BE2C (cell line): ENCODE measurements around the gene LYPD4.

Experiments
- DNase-seq: peaks from one replicate; pipeline ENCODE4 v3.0.0-alpha.2; 2020
- H3K27me3 ChIP-seq: fragments of 250-450 bp; sonication (Bioruptor Pico); 2 replicates; pipeline ENCODE4 v1.5.1; 2020; ENCODE audit warnings: mild to moderate bottlenecking
- H3K36me3 ChIP-seq: fragments of 250-450 bp; sonication (Bioruptor Pico); 2 replicates; pipeline ENCODE4 v1.5.1; 2020; ENCODE audit warnings: mild to moderate bottlenecking
- H3K4me1 ChIP-seq: fragments of 250-450 bp; sonication (Bioruptor Pico); 2 replicates; pipeline ENCODE4 v1.5.1; 2020
- H3K4me3 ChIP-seq: 2 replicates; pipeline ENCODE4 v1.5.1; 2011; ENCODE audit warnings: low read depth, low read length
- H3K9me3 ChIP-seq: fragments of 250-450 bp; sonication (Bioruptor Pico); 2 replicates; pipeline ENCODE4 v1.5.1; 2020
- CTCF ChIP-seq: IDR thresholded peaks from 2 replicates; pipeline ENCODE4 v1.5.1; 2012; ENCODE audit warnings: mild to moderate bottlenecking, low read depth, low read length

Gene LYPD4

GRCh38 chr19:41887711-41888382, 43.4 kb upstream of the LYPD4 start:
- Histone ChIP-seq H3K4me1 (no peaks in the 10 kb centered on the region), H3K4me3 (no peak overlapping the region)

GRCh38 chr19:41886761-41887710, 42.6 kb upstream of the LYPD4 start:
- Histone ChIP-seq H3K27me3 (peaks cover 16% of the 10 kb centered on the region), H3K36me3 (no peaks in the 10 kb centered on the region), H3K4me1 (no peaks in the 10 kb centered on the region), H3K4me3 (no peak overlapping the region), H3K9me3 (no peaks in the 10 kb centered on the region)
- no peak for DNase-seq
- no peak for TF ChIP-seq CTCF

More at GRCh38 chr19:41887711-41888382, 43.4 kb upstream of the LYPD4 start:
- no peak for TF ChIP-seq CTCF
- H3K27me3 ChIP-seq, result peaks cover 8% of the 10 kb centered on the region
- H3K9me3 ChIP-seq, result no peaks in the 10 kb centered on the region
- H3K36me3 ChIP-seq, result no peaks in the 10 kb centered on the region
- DNase-seq, result no peak

GRCh38 chr19:41883821-41884733, 39.6 kb upstream of the LYPD4 start:
- Histone ChIP-seq H3K4me3 (peak overlapping the region; percentile 94), H3K27me3 (peaks cover 17% of the 10 kb centered on the region), H3K9me3 (no peaks in the 10 kb centered on the region), H3K4me1 (no peaks in the 10 kb centered on the region), H3K36me3 (no peaks in the 10 kb centered on the region)
- 0 out of 2 replicates have a peak, but pooled peaks have one; percentile 17 for TF ChIP-seq CTCF
- peak; percentile 97 for DNase-seq

DNA sequence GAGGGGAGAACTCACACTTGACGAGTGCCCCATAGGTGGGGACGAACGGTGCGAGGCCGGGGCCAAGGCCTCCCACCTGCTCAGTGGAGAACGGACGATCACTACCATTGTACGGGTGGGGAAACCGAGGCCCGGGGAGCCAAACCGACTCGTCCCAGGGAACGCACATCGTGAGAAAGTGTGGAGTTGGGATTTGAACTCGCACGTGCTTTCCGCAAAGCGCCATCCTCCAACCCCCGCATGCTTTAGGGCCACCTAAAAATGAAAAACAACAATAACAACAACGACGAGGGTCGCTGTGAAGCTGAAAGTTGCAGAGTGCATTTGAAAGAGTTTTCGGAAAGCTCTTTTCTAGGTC, 39.0 kb upstream of the LYPD4 start:
- H3K36me3 ChIP-seq, result no peaks in the 10 kb centered on the region
- DNase-seq, result no peak
- no peaks in the 10 kb centered on the region for H3K9me3 ChIP-seq
- peak overlapping the region; percentile 94 for H3K4me3 ChIP-seq
- peaks cover 17% of the 10 kb centered on the region for H3K27me3 ChIP-seq
- no peak for TF ChIP-seq CTCF
- no peaks in the 10 kb centered on the region for H3K4me1 ChIP-seq

GRCh38 chr19:41882568-41883462, 38.3 kb upstream of the LYPD4 start, which contains the start of gene ARHGEF1:
Gene ARHGEF1 (plus strand): TSS chr19:41883184. CDS start chr19:41888083, 4,899 bp downstream.
- DNase-seq, result no peak
- no peaks in the 10 kb centered on the region for H3K4me1 ChIP-seq
- no peak for TF ChIP-seq CTCF
- H3K4me3 ChIP-seq, result peak within 1 kb of the TSS; percentile 94
- no peaks in the 10 kb centered on the region for H3K9me3 ChIP-seq
- H3K27me3 ChIP-seq, result peaks cover 17% of the 10 kb centered on the region
- H3K36me3 ChIP-seq, result no peaks in the 10 kb centered on the region
